OCI-M1 (cell line): ENCODE data around the gene JAG2.

ENCODE experiments used
- DNase-seq: peaks from one replicate; lab custom pipeline; 2025; lab: John Stamatoyannopoulos, UW

The JAG2 gene

GRCh38 chr14:105150368-105151083, 18.1 kb downstream of the JAG2 start:
- DNase-seq = no peak

GRCh38 chr14:105150026-105150367, 18.6 kb downstream of the JAG2 start:
- no peak for DNase-seq

GRCh38 chr14:105149146-105149781, 19.3 kb downstream of the JAG2 start:
- no peak for DNase-seq

GRCh38 chr14:105148604-105149145, 19.9 kb downstream of the JAG2 start:
- no peak for DNase-seq

GRCh38 chr14:105147671-105148603, 20.6 kb downstream of the JAG2 start:
- DNase-seq = no peak

- DNase-seq = no peak
These were observed 21.5 kb downstream of the JAG2 start for GRCh38 chr14:105146976-105147635.

GRCh38 chr14:105146181-105146975, 22.2 kb downstream of the JAG2 start:
- no peak for DNase-seq

GRCh38 chr14:105145381-105146180, 23.0 kb downstream of the JAG2 start:
- no peak for DNase-seq

- DNase-seq = no peak
These were observed 23.8 kb downstream of the JAG2 start for GRCh38 chr14:105144666-105145380.

- DNase-seq = no peak
These were observed 24.4 kb downstream of the JAG2 start for GRCh38 chr14:105144026-105144665.

- no peak for DNase-seq
These were observed 25.0 kb downstream of the JAG2 start for GRCh38 chr14:105143451-105144025.

GRCh38 chr14:105142651-105143450, 25.7 kb downstream of the JAG2 start:
- DNase-seq = no peak

- DNase-seq = no peak
These were observed 26.9 kb downstream of the JAG2 start for GRCh38 chr14:105141486-105142281.

GRCh38 chr14:105141026-105141425, 27.6 kb downstream of the JAG2 start:
- DNase-seq = no peak

- DNase-seq = no peak
These were observed 28.0 kb downstream of the JAG2 start for GRCh38 chr14:105140581-105140980.

GRCh38 chr14:105139831-105140239, 28.7 kb downstream of the JAG2 start:
- no peak for DNase-seq

GRCh38 chr14:105139212-105139825, 29.3 kb downstream of the JAG2 start:
- no peak for DNase-seq
